GM21526 (cell line): ENCODE results near the gene FAM174C.

Experiments used
- ATAC-seq: cut with Tn5 transposase; IDR thresholded peaks from one replicate; pipeline ENCODE4 v1.9.1; 2021; ENCODE audit warnings: moderate library complexity; ENCODE audit not compliant: unreplicated experiment, low FRiP score

Gene FAM174C

GRCh38 chr19:1271528-1272422 is 3.6 kb upstream of the FAM174C start:
- ATAC-seq, result no peak

GRCh38 chr19:1272423-1273262 is 2.7 kb upstream of the FAM174C start:
- ATAC-seq, result no peak

GRCh38 chr19:1273263-1274041 is 1.9 kb upstream of the FAM174C start:
- no peak for ATAC-seq

- no peak for ATAC-seq
Observed at GRCh38 chr19:1274081-1274851, 1.1 kb upstream of the FAM174C start.

GRCh38 chr19:1274852-1275259 is 474 bp upstream of the FAM174C start:
- ATAC-seq, result no peak

- ATAC-seq, result no peak
Observed at GRCh38 chr19:1275976-1276627, 772 bp downstream of the FAM174C start.

GRCh38 chr19:1276628-1277022 is 1.3 kb downstream of the FAM174C start:
- ATAC-seq, result no peak

- ATAC-seq, result no peak
Observed at GRCh38 chr19:1277061-1277460, 1.7 kb downstream of the FAM174C start.

- no peak for ATAC-seq
Observed at GRCh38 chr19:1278074-1278473, 2.7 kb downstream of the FAM174C start.

GRCh38 chr19:1278713-1279660 is 3.7 kb downstream of the FAM174C start:
- no peak for ATAC-seq

- no peak for ATAC-seq
Observed at GRCh38 chr19:1279782-1280341, 4.5 kb downstream of the FAM174C start.

GRCh38 chr19:1280636-1281568 is 5.6 kb downstream of the FAM174C start:
- no peak for ATAC-seq

- no peak for ATAC-seq
Observed at GRCh38 chr19:1281569-1282287, 6.4 kb downstream of the FAM174C start.

GRCh38 chr19:1282588-1283206 is 7.4 kb downstream of the FAM174C start:
- ATAC-seq, result no peak

GRCh38 chr19:1283207-1283916 is 8.0 kb downstream of the FAM174C start:
- ATAC-seq, result no peak
